DMS79 treated with DMSO at 0.1 percent for 48 hours (cell line): ENCODE data around the gene DBN1.
A peak's percentile ranks its signal among the peaks of the same experiment; 100 is the strongest.
"Not testable (repeated sequence)": the region's sequence is repeated elsewhere in the genome, so short reads cannot be mapped to it uniquely, and the experiment has no call there.

Source experiments
- DNase-seq: peaks from one replicate; lab custom pipeline; 2025; lab: John Stamatoyannopoulos, UW

Gene DBN1

GRCh38 chr5:177429248-177430040 is 44.0 kb downstream of the DBN1 start:
- DNase-seq, result no peak

GRCh38 chr5:177428574-177429217 is 44.7 kb downstream of the DBN1 start:
- no peak for DNase-seq

- no peak for DNase-seq
Measured at GRCh38 chr5:177427919-177428573, 45.4 kb downstream of the DBN1 start.

GRCh38 chr5:177427211-177427822 is 46.1 kb downstream of the DBN1 start:
- no peak for DNase-seq

- DNase-seq, result no peak
Measured at GRCh38 chr5:177426566-177427210, 46.7 kb downstream of the DBN1 start, which contains the start of gene GRK6. Gene GRK6 (plus strand): TSS chr5:177426676. CDS start chr5:177426846, 170 bp downstream.

GRCh38 chr5:177425801-177426565 is 47.5 kb downstream of the DBN1 start:
- DNase-seq, result peak; percentile 96

GRCh38 chr5:177425196-177425800 is 48.1 kb downstream of the DBN1 start:
- no peak for DNase-seq

- DNase-seq, result no peak
Measured at GRCh38 chr5:177423671-177424070, 49.8 kb downstream of the DBN1 start.

GRCh38 chr5:177421062-177421798 is 52.2 kb downstream of the DBN1 start:
- no peak for DNase-seq

- not testable (repeated sequence) for DNase-seq
Measured at GRCh38 chr5:177420472-177420871, 53.0 kb downstream of the DBN1 start.

GRCh38 chr5:177419046-177419445 is 54.4 kb downstream of the DBN1 start:
- no peak for DNase-seq

GRCh38 chr5:177417081-177417480 is 56.4 kb downstream of the DBN1 start:
- not testable (repeated sequence) for DNase-seq

GRCh38 chr5:177414481-177414880 is 59.0 kb downstream of the DBN1 start:
- no peak for DNase-seq

- DNase-seq, result no peak
Measured at GRCh38 chr5:177412603-177413233, 60.7 kb downstream of the DBN1 start.

- DNase-seq, result no peak
Measured at GRCh38 chr5:177410575-177410974, 62.9 kb downstream of the DBN1 start.

GRCh38 chr5:177409043-177409801 is 64.2 kb downstream of the DBN1 start, which contains the start of gene F12:
Gene F12 (minus strand): TSS chr5:177409564. CDS start chr5:177409527, 37 bp downstream.
- no peak for DNase-seq
